OCI-LY7 (cell line): ENCODE measurements around the gene TMEM25. TPM values are rescaled to one million over a fixed set of nuclear protein-coding genes. Genes with fewer than 3 reads are reported as not detected.

ENCODE experiments used
- BruUV-seq: library from RNA; stranded (reverse); fragments of 400-500 nt; replicated peaks from 2 replicates; lab custom pipeline; 2021; lab: Mats Ljungman, UMichigan
- CTCF ChIA-PET: fragments of 300-600 bp; sonication (Branson Sonifier 250); formaldehyde crosslinking; loops from one replicate; lab custom pipeline; 2022; ENCODE audit warnings: antibody characterized with exemption; ENCODE audit not compliant: unreplicated experiment; lab: Charles Lee
- POLR2A ChIA-PET: fragments of 300-600 bp; sonication (Branson Sonifier 250); formaldehyde crosslinking; loops from one replicate; lab custom pipeline; 2022; ENCODE audit warnings: antibody characterized with exemption; lab: Charles Lee
- DNase-seq: peaks from one replicate; pipeline ENCODE4 v3.0.0-alpha.2; 2015; ENCODE audit warnings: low spot score
- H2AFZ ChIP-seq: fragments of 200-600 bp; sonication (generic), shearing (Covaris generic); 2 replicates; pipeline ENCODE4 v1.6.1; 2014; ENCODE audit warnings: mild to moderate bottlenecking, antibody characterized with exemption, low read length, moderate library complexity
- H3K27ac ChIP-seq: fragments of 200-600 bp; sonication (generic); 2 replicates; pipeline ENCODE4 v1.5.1; 2014; ENCODE audit warnings: mixed run types, low read depth, mild to moderate bottlenecking, moderate library complexity, low read length, inconsistent platforms; ENCODE audit not compliant: poor library complexity, severe bottlenecking
- H3K36me3 ChIP-seq: fragments of 200-600 bp; sonication (generic); 2 replicates; pipeline ENCODE4 v1.6.1; 2014; ENCODE audit warnings: mild to moderate bottlenecking, antibody characterized with exemption, low read length, moderate library complexity, mixed read lengths; ENCODE audit not compliant: insufficient read depth
- H3K4me1 ChIP-seq: fragments of 200-600 bp; sonication (generic); 2 replicates; pipeline ENCODE4 v1.5.1; 2014; ENCODE audit warnings: mild to moderate bottlenecking, low read length; ENCODE audit not compliant: insufficient read depth, poor library complexity, severe bottlenecking
- H3K4me2 ChIP-seq: fragments of 200-600 bp; sonication (generic); 2 replicates; pipeline ENCODE4 v1.6.1; 2014; ENCODE audit warnings: mild to moderate bottlenecking, low read length
- H3K4me3 ChIP-seq: fragments of 200-600 bp; sonication (generic); 2 replicates; pipeline ENCODE4 v1.5.1; 2014; ENCODE audit warnings: mild to moderate bottlenecking, low read depth, low read length; ENCODE audit not compliant: poor library complexity, severe bottlenecking
- H3K79me2 ChIP-seq: fragments of 200-600 bp; sonication (generic); 2 replicates; pipeline ENCODE4 v1.6.1; 2016; ENCODE audit warnings: low read depth, mild to moderate bottlenecking, low read length, moderate library complexity, mixed read lengths; ENCODE audit not compliant: insufficient read depth
- H3K9me2 ChIP-seq: fragments of 200-600 bp; sonication (generic); 2 replicates; pipeline ENCODE4 v1.6.1; 2016; ENCODE audit warnings: mild to moderate bottlenecking, low read length, mixed read lengths; ENCODE audit not compliant: insufficient read depth
- H3K9me3 ChIP-seq: fragments of 200-600 bp; sonication (generic); 2 replicates; pipeline ENCODE4 v1.6.1; 2014; ENCODE audit warnings: mild to moderate bottlenecking, mixed run types, low read length, mixed read lengths
- H4K20me1 ChIP-seq: fragments of 200-600 bp; sonication (generic); 2 replicates; pipeline ENCODE4 v1.6.1; 2014; ENCODE audit warnings: mild to moderate bottlenecking, antibody characterized with exemption, low read length, moderate library complexity, mixed read lengths; ENCODE audit not compliant: insufficient read depth
- EZH2phosphoT487 ChIP-seq: fragments of 200-600 bp; sonication (generic); IDR thresholded peaks from 2 replicates; pipeline ENCODE4 v1.6.1; 2018; ENCODE audit warnings: low read depth, borderline replicate concordance, mild to moderate bottlenecking, mixed run types, antibody characterized with exemption, low read length, moderate library complexity, mixed read lengths
- intact Hi-C: fragments of 100-400 bp; cut with micrococcal nuclease; formaldehyde crosslinking; loops from one replicate; pipeline ENCODE4 v1.10.0; 2022; ENCODE audit not compliant: unreplicated experiment
- total RNA-seq, 2 experiments: library from RNA; depleted of rRNA in 1 of 2; stranded (reverse); fragments of >200 nt in 1 of 2; shearing (Covaris generic) in 1 of 2; gene quantifications; 2 replicates each; pipeline ENCODE4 v1.2.3, GENCODE V29; 2014 to 2022
- TF ChIP-seq, protein P1 (sequence below): fragments of 200-600 bp; sonication (generic); conservative IDR thresholded peaks from 2 replicates; pipeline ENCODE4 v1.5.1; 2014; ENCODE audit warnings: mild to moderate bottlenecking, antibody characterized with exemption, low read length, moderate library complexity, mixed read lengths

Gene TMEM25
- total RNA-seq, 2 experiments from 2014 or later, result 11.7 to 14.0 TPM

DNA sequence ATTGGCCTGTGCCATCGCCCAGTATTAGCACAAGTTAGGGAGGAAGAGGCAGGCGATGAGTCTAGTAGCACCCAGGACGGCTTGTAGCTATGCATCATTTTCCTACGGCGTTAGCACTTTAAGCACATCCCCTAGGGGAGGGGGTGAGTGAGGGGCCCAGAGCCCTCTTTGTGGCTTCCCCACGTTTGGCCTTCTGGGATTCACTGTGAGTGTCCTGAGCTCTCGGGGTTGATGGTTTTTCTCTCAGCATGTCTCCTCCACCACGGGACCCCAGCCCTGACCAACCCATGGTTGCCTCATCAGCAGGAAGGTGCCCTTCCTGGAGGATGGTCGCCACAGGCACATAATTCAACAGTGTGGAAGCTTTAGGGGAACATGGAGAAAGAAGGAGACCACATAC lies 4.3 kb downstream of the TMEM25 start:
- H3K79me2 ChIP-seq, result no peaks in the 10 kb centered on the region
- no peaks in the 10 kb centered on the region for H3K36me3 ChIP-seq
- no peaks in the 10 kb centered on the region for H4K20me1 ChIP-seq
- H3K27ac ChIP-seq, result no peak overlapping the region
- H3K4me2 ChIP-seq, result no peak overlapping the region
- intact Hi-C loops, result no loop called here
- peaks cover 6% of the 10 kb centered on the region for H3K4me1 ChIP-seq
- DNase-seq, result no peak
- POLR2A ChIA-PET, result no interaction called here
- H3K9me2 ChIP-seq, result no peaks in the 10 kb centered on the region
- no peak overlapping the region for H3K4me3 ChIP-seq
- no peak for TF ChIP-seq EZH2phosphoT487
- no peak overlapping the region for H2AFZ ChIP-seq
- no TSS peak for BruUV-seq
- CTCF ChIA-PET, result no interaction called here
- H3K9me3 ChIP-seq, result no peaks in the 10 kb centered on the region

DNA sequence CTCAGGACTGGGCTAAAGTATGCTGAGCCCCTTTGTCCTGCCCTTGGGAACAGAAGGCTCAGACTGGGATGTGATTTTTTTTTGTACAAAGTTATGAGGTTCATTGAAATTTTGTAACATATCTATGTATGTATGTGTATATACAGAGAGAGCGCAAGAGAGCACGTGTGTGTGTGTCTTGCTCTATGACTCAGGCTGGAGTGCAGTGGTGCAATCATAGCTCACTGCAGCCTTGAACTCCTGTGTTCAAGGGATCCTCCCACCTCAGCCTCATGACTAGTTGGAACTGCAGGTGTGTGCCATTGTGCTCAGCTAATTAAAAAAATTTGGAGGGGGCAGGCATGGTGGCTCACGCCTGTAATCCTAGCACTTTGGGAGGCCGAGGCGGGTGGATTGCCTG lies 5.7 kb downstream of the TMEM25 start:
- ChIA-PET POLR2A (interaction anchor here (0.9 kb wide), 1 partner anchor 11 kb away, joined by 3 read pairs; no protein-coding TSS in a partner anchor), CTCF (no interaction called here)
- H3K9me3 ChIP-seq, result no peaks in the 10 kb centered on the region
- H3K9me2 ChIP-seq, result no peaks in the 10 kb centered on the region
- no peak overlapping the region for H3K4me3 ChIP-seq
- TF ChIP-seq, protein P1, sequence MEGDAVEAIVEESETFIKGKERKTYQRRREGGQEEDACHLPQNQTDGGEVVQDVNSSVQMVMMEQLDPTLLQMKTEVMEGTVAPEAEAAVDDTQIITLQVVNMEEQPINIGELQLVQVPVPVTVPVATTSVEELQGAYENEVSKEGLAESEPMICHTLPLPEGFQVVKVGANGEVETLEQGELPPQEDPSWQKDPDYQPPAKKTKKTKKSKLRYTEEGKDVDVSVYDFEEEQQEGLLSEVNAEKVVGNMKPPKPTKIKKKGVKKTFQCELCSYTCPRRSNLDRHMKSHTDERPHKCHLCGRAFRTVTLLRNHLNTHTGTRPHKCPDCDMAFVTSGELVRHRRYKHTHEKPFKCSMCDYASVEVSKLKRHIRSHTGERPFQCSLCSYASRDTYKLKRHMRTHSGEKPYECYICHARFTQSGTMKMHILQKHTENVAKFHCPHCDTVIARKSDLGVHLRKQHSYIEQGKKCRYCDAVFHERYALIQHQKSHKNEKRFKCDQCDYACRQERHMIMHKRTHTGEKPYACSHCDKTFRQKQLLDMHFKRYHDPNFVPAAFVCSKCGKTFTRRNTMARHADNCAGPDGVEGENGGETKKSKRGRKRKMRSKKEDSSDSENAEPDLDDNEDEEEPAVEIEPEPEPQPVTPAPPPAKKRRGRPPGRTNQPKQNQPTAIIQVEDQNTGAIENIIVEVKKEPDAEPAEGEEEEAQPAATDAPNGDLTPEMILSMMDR, result no peak
- TF ChIP-seq EZH2phosphoT487, result no peak
- H3K4me2 ChIP-seq, result no peak overlapping the region
- no TSS peak for BruUV-seq
- no peaks in the 10 kb centered on the region for H3K36me3 ChIP-seq
- no peak overlapping the region for H2AFZ ChIP-seq
- peaks cover under 1% of the 10 kb centered on the region for H3K4me1 ChIP-seq
- H4K20me1 ChIP-seq, result no peaks in the 10 kb centered on the region
- intact Hi-C loops, result no loop called here
- H3K27ac ChIP-seq, result no peak overlapping the region
- DNase-seq, result no peak
- no peaks in the 10 kb centered on the region for H3K79me2 ChIP-seq

DNA sequence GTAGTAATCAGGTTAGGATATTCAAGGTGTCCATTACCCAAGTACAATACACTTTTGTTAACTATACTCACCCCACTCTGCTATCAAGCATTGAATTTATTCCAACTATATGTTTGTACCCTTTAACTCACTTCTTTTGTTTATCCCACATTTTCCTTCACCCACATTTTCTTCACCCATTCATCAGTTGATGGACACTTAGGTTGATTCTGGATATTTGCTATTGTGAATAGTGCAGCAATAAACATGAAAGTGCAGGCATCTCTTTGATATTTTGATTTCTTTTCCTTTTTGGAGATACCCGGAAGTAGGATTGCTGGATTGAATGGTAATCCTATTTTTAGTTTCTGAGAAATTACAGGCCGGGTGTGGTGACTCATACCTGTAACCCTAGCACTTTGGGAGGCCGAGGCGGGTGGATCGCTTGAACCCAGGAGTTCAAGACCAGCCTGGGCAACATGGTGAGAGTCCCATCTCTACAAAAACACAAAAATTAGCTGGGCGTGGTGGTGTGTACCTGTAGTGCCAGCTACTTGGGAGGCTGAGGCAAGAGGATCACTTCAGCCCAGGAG lies 6.5 kb downstream of the TMEM25 start:
- no peaks in the 10 kb centered on the region for H3K79me2 ChIP-seq
- H3K36me3 ChIP-seq, result no peaks in the 10 kb centered on the region
- H3K27ac ChIP-seq, result no peak overlapping the region
- no peak overlapping the region for H2AFZ ChIP-seq
- BruUV-seq, result no TSS peak
- intact Hi-C loops, result no loop called here
- ChIA-PET POLR2A (no interaction called here), CTCF (no interaction called here)
- H3K9me2 ChIP-seq, result no peaks in the 10 kb centered on the region
- H3K9me3 ChIP-seq, result no peaks in the 10 kb centered on the region
- TF ChIP-seq, protein P1, result no peak
- TF ChIP-seq EZH2phosphoT487, result no peak
- H3K4me3 ChIP-seq, result no peak overlapping the region
- H4K20me1 ChIP-seq, result no peaks in the 10 kb centered on the region
- no peak overlapping the region for H3K4me2 ChIP-seq
- H3K4me1 ChIP-seq, result no peaks in the 10 kb centered on the region
- no peak for DNase-seq
